HT-29 (cell line): ENCODE data around the gene SRPK1. TPM values are rescaled to one million over a fixed set of nuclear protein-coding genes. Genes with fewer than 3 reads are reported as not detected.

ENCODE experiments used
- total RNA-seq: library from RNA; depleted of rRNA; stranded (reverse); fragments of >200 nt; shearing (Covaris generic); gene quantifications from 2 replicates; pipeline ENCODE4 v1.2.3, GENCODE V29; 2014; rRNA removed

The SRPK1 gene
- total RNA-seq, 1 experiment from 2014 or later: 59.8 TPM

Other genes with a start within 250 kb of the SRPK1 start
- gene FKBP5, start 232.2 kb downstream of the SRPK1 start, total RNA-seq: 6.6 and 7.7 TPM in 2 replicates
- not detected in 2 replicates for gene ARMC12, start 184.1 kb downstream of the SRPK1 start, total RNA-seq
- gene CLPSL2, start 144.5 kb downstream of the SRPK1 start, total RNA-seq: not detected in 2 replicates
- gene CLPSL1, start 140.1 kb downstream of the SRPK1 start, total RNA-seq: not detected in 2 replicates
- gene CLPS, start 123.8 kb downstream of the SRPK1 start, total RNA-seq: not detected in 2 replicates
- gene LHFPL5, start 115.7 kb downstream of the SRPK1 start, total RNA-seq: 0.16 and 0.58 TPM in 2 replicates
- not detected in 2 replicates for gene SLC26A8, start 103.5 kb upstream of the SRPK1 start, total RNA-seq
- gene MAPK14, start 106.7 kb upstream of the SRPK1 start, total RNA-seq: 33.6 and 38.0 TPM in 2 replicates
- gene MAPK13, start 209.4 kb upstream of the SRPK1 start, total RNA-seq: 101 and 103 TPM in 2 replicates